Measurements from ENCODE around the gene OGG1.

DNA sequence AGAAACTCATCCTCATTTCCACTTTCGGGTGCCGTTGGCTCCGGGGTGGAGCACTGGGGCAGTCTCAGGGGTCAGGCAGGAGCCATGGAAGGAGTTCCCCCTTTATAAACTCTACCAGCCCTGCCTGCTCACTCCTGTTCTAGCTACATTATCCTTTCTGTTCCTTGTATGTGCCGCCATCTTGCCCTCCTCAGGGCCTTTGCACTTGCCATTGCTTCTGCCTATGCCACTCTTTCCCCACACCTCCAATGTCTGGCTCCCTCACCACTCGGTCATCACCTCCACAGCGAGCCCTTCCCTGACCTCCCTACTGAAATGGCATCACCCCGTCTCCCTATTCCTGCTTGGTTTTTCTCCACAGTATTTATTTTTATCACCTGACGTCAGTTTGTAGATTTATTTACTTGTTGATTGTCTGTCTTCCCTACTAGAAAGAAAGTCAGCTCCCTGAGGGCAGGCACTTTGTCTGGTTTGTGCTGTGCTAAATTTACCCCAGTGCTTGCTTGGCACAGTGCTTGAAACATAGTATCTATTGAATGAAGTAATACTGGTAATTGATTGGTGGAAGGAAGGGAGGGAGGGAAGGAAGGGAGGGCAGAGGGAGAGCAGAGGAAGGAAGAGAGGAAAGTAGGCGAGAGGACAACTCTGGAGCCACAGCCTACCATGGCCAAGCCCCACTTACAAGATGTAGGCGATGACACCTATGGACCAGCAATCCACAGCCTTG, 11.2 kb downstream of the OGG1 start:
- TF ChIP-seq, protein P1, sequence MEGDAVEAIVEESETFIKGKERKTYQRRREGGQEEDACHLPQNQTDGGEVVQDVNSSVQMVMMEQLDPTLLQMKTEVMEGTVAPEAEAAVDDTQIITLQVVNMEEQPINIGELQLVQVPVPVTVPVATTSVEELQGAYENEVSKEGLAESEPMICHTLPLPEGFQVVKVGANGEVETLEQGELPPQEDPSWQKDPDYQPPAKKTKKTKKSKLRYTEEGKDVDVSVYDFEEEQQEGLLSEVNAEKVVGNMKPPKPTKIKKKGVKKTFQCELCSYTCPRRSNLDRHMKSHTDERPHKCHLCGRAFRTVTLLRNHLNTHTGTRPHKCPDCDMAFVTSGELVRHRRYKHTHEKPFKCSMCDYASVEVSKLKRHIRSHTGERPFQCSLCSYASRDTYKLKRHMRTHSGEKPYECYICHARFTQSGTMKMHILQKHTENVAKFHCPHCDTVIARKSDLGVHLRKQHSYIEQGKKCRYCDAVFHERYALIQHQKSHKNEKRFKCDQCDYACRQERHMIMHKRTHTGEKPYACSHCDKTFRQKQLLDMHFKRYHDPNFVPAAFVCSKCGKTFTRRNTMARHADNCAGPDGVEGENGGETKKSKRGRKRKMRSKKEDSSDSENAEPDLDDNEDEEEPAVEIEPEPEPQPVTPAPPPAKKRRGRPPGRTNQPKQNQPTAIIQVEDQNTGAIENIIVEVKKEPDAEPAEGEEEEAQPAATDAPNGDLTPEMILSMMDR (tag by site-specific recombination; IDR thresholded peaks at IDR 0.05) = no peak
- TF ChIP-seq, protein P2, sequence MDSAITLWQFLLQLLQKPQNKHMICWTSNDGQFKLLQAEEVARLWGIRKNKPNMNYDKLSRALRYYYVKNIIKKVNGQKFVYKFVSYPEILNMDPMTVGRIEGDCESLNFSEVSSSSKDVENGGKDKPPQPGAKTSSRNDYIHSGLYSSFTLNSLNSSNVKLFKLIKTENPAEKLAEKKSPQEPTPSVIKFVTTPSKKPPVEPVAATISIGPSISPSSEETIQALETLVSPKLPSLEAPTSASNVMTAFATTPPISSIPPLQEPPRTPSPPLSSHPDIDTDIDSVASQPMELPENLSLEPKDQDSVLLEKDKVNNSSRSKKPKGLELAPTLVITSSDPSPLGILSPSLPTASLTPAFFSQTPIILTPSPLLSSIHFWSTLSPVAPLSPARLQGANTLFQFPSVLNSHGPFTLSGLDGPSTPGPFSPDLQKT (IDR thresholded peaks at IDR 0.05; ENCODE audit: borderline replicate concordance, low read depth, low read length) = no peak
- TF ChIP-seq ZNF670 (tag by site-specific recombination; IDR thresholded peaks at IDR 0.05; ENCODE audit: low read depth) (no peak), YY1 (tag by site-specific recombination; IDR thresholded peaks at IDR 0.05) (no peak), ZBTB7A (tag by site-specific recombination; IDR thresholded peaks at IDR 0.05; ENCODE audit: low read depth) (no peak)

All from HEK293 (cell line).